Stimulated activated CD4-positive, alpha-beta T cell treated with anti-CD3 and anti-CD28 coated beads, Interleukin-1b, Interleukin-23, amount 100 ng/mL, for 4 hours (primary cell): Measurements from ENCODE around the gene SPEG.

Source experiments
- DNase-seq, 2 donors: peaks; one replicate each; pipeline ENCODE4 v3.0.0-alpha.2; 2020; ENCODE audit warnings: low read depth in 2 of 2

The SPEG gene

GRCh38 chr2:219512524-219513216 lies 78.0 kb downstream of the SPEG start:
- DNase-seq, result no peak

GRCh38 chr2:219513787-219514186 lies 79.1 kb downstream of the SPEG start:
- DNase-seq, result no peak

GRCh38 chr2:219514196-219514761 lies 79.6 kb downstream of the SPEG start, which contains the start of gene ASIC4:
ASIC4 (plus strand) TSS chr2:219514482; CDS start chr2:219514725, 243 bp downstream.
- no peak for DNase-seq

GRCh38 chr2:219514836-219515235 lies 80.2 kb downstream of the SPEG start:
- DNase-seq, result no peak

GRCh38 chr2:219515874-219516629 lies 81.4 kb downstream of the SPEG start:
- no peak for DNase-seq

- DNase-seq, result no peak
Measured at GRCh38 chr2:219516888-219517287, 82.2 kb downstream of the SPEG start.

GRCh38 chr2:219517954-219518778 lies 83.5 kb downstream of the SPEG start:
- DNase-seq, result no peak

GRCh38 chr2:219519526-219519916 lies 84.9 kb downstream of the SPEG start:
- DNase-seq, result no peak

- no peak for DNase-seq
Measured at GRCh38 chr2:219520079-219520478, 85.4 kb downstream of the SPEG start.

GRCh38 chr2:219521066-219521880 lies 86.6 kb downstream of the SPEG start:
- DNase-seq, result no peak

- DNase-seq, result no peak
Measured at GRCh38 chr2:219522111-219523030, 87.7 kb downstream of the SPEG start.

GRCh38 chr2:219523031-219523671 lies 88.5 kb downstream of the SPEG start:
- no peak for DNase-seq

GRCh38 chr2:219524817-219525216 lies 90.2 kb downstream of the SPEG start:
- DNase-seq, result no peak

GRCh38 chr2:219525533-219526232 lies 91.0 kb downstream of the SPEG start:
- no peak for DNase-seq

- DNase-seq, result no peak
Measured at GRCh38 chr2:219526320-219527075, 91.9 kb downstream of the SPEG start.

- no peak for DNase-seq
Measured at GRCh38 chr2:219527076-219527394, 92.4 kb downstream of the SPEG start.

GRCh38 chr2:219527472-219527871 lies 92.8 kb downstream of the SPEG start:
- DNase-seq, result no peak
